Urinary bladder (tissue), 4 donors: ENCODE data around the gene APOBEC3A. TPM values are rescaled to one million over a fixed set of nuclear protein-coding genes. Genes with fewer than 3 reads are reported as not detected.
"Not testable (repeated sequence)": the region's sequence is repeated elsewhere in the genome, so short reads cannot be mapped to it uniquely, and the experiment has no call there.

Experiments
- DNase-seq: peaks from one replicate; pipeline ENCODE4 v3.0.0-alpha.2; 2015; ENCODE audit errors: extremely low spot score
- H3K27ac ChIP-seq: one replicate; pipeline ENCODE4 v1.5.1; 2013; ENCODE audit warnings: low read depth, mild to moderate bottlenecking, moderate library complexity
- H3K36me3 ChIP-seq: one replicate; pipeline ENCODE4 v1.6.1; 2013; ENCODE audit warnings: mild to moderate bottlenecking, moderate library complexity; ENCODE audit not compliant: insufficient read depth
- H3K4me1 ChIP-seq: one replicate; pipeline ENCODE4 v1.6.1; 2013; ENCODE audit warnings: mild to moderate bottlenecking, moderate library complexity; ENCODE audit not compliant: insufficient read depth
- H3K4me3 ChIP-seq: one replicate; pipeline ENCODE4 v1.5.1; 2013; ENCODE audit warnings: low read depth, low read length
- WGBS: extraction: QIAGEN DNeasy Blood & Tissue Kit; methylation state at CpG from one replicate; pipeline ENCODE4 v1.1.7; 2013; 5-methylcytosine and 5-hydroxymethylcytosine counted together
- polyA plus RNA-seq: library from polyadenylated mRNA; stranded (reverse); fragments of 200-250 nt; gene quantifications from one replicate; pipeline ENCODE4 v1.2.3, GENCODE V29; 2013
- total RNA-seq: library from RNA; depleted of rRNA; stranded (reverse); fragments of >200 nt; gene quantifications from one replicate; pipeline ENCODE4 v1.2.3, GENCODE V29; 2014
- donor health status: healthy with polysubstance abuse.
- donor health status: healthy.

APOBEC3A gene
- total and polyA plus RNA-seq, 2 donors: 0.42 to 0.62 TPM

- 87% methylated on average over 6 of the region's 6 CpGs for WGBS
- H3K4me1 ChIP-seq: no peaks in the 10 kb centered on the region
Observed at GRCh38 chr22:38957808-38958650, 620 bp downstream of the APOBEC3A start.

GRCh38 chr22:38958651-38958943, 1.2 kb downstream of the APOBEC3A start:
- DNase-seq, H3K4me1 ChIP-seq, H3K27ac ChIP-seq, H3K36me3 ChIP-seq, H3K4me3 ChIP-seq: not testable (repeated sequence)

More at GRCh38 chr22:38957808-38958650, 620 bp downstream of the APOBEC3A start:
- H3K36me3 ChIP-seq: no peaks in the 10 kb centered on the region
- H3K27ac ChIP-seq: no peak overlapping the region
- DNase-seq: no peak
- no peak overlapping the region for H3K4me3 ChIP-seq

- H3K36me3 ChIP-seq: no peaks in the 10 kb centered on the region
- H3K27ac ChIP-seq: no peak overlapping the region
- no peak overlapping the region for H3K4me3 ChIP-seq
- 85% methylated on average over 8 of the region's 8 CpGs for WGBS
- DNase-seq: no peak
- H3K4me1 ChIP-seq: no peaks in the 10 kb centered on the region
Observed at GRCh38 chr22:38959590-38959989, 2.2 kb downstream of the APOBEC3A start.

DNA sequence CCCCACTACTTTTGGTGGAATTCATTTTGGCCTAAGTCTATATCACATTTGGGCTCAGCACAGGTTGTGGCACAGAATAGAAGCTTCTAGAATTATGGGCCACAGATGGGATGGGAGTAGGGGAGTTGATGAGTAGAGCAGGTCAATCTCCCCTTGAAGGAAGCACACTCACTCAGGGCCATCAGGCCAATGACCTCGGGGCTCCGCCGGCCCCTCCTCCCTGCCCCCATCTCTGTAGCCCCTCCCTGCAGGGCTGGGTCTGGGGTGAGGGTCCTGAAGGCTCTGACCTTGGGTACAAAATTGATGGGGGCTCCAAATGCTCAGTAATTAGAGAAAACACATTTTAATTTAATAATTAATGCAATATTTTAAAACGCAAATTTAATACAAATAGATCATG, 3.3 kb downstream of the APOBEC3A start:
- not testable (repeated sequence) for H3K4me1 ChIP-seq, H3K27ac ChIP-seq, H3K36me3 ChIP-seq, H3K4me3 ChIP-seq, DNase-seq
- 86% methylated on average over 4 of the region's 4 CpGs for WGBS

- not testable (repeated sequence) for H3K27ac ChIP-seq, H3K36me3 ChIP-seq, DNase-seq, H3K4me3 ChIP-seq, H3K4me1 ChIP-seq
- WGBS: 42% methylated on average over 11 of the region's 11 CpGs
Observed at GRCh38 chr22:38963291-38963738, 5.9 kb downstream of the APOBEC3A start.

DNA sequence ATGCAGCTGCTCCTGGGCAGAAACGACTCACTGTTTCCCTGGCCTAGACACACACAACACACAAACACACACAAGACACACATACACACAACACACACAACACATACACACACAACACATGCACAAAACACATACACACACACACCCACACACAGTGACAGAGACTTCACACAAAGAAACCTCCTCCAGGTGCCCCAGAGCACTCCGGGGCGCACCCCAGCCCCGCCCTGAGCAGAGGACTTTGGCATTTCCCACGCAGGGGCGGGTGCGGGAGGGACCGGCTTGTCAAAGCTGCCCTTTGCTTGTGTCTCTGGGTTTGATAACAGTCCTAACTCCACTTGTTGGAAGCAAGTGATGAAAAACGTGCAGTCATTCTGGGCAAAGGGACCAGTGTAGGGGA, 6.5 kb downstream of the APOBEC3A start:
- 70% methylated on average over 9 of the region's 9 CpGs for WGBS
- no peak for DNase-seq
- no peak overlapping the region for H3K27ac ChIP-seq
- H3K36me3 ChIP-seq: no peaks in the 10 kb centered on the region
- H3K4me1 ChIP-seq: no peaks in the 10 kb centered on the region
- H3K4me3 ChIP-seq: no peak overlapping the region

DNA sequence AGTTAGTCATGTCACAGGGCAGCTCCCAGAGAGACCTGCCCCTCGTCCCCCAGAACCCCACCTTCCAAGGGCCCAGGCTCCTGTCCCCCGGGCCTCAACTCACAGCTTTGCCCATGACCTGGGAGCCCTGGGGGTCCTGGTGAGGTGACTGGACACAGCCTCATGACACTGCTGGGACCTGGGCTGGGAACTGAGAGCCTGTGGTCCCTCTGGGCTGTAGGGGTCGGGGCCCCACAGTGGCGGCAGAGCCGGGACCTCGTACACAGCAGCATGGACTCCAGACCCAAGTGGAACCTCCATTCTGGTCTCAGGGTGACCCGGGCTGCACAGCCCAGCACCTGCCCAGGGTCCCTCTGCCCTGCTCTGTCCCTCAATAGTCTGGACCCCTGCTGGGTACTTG, 6.9 kb downstream of the APOBEC3A start:
- WGBS: 90% methylated on average over 7 of the region's 7 CpGs
- no peak for DNase-seq
- Histone ChIP-seq H3K36me3 (no peaks in the 10 kb centered on the region), H3K4me3 (no peak overlapping the region), H3K4me1 (no peaks in the 10 kb centered on the region), H3K27ac (no peak overlapping the region)

DNA sequence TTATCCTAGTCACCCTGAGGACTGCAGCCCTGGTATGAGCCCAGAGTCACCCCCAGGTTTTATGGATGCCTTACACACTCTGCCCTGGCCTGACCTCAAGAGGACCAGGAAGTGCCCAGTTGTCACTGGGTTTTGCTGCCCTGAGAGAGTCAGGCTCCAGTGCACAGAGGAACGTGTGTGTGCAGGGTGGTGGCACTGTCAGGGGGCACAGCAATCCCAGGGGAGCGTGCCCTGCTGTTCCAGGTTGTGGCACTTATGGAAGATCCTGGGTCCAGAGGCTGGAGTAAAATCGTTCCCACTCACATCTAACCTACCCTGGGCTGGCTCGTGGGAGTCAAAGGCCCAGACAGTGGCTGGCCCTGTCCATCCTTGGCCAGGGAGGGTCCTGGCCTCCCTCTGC, 7.6 kb downstream of the APOBEC3A start:
- 83% methylated on average over 4 of the region's 4 CpGs for WGBS
- H3K4me1 ChIP-seq: no peaks in the 10 kb centered on the region
- no peak for DNase-seq
- H3K36me3 ChIP-seq: no peaks in the 10 kb centered on the region
- no peak overlapping the region for H3K27ac ChIP-seq
- H3K4me3 ChIP-seq: no peak overlapping the region

- H3K4me1 ChIP-seq: no peaks in the 10 kb centered on the region
- 81% methylated on average over 14 of the region's 14 CpGs for WGBS
- no peak overlapping the region for H3K27ac ChIP-seq
- no peak for DNase-seq
- H3K36me3 ChIP-seq: no peaks in the 10 kb centered on the region
- H3K4me3 ChIP-seq: no peak overlapping the region
Observed at GRCh38 chr22:38965614-38966379, 8.4 kb downstream of the APOBEC3A start.

DNA sequence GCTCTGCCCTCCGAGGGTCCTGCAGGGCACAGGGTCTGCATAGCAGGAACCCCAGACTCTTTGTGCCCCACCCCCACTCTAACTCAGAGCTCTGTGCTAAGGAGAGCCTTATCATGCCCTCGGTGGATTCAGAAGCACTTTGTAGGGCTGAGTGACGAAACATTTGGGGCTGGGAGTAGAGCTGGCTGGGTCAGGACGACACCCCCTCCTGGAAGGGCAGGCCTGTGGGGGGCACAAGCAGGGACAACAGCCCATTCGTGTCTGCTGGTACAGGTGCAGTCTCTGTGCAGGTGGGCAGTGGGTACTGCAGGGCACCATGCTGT, 8.9 kb downstream of the APOBEC3A start:
- Histone ChIP-seq H3K4me1 (no peaks in the 10 kb centered on the region), H3K27ac (no peak overlapping the region), H3K4me3 (no peak overlapping the region), H3K36me3 (no peaks in the 10 kb centered on the region)
- DNase-seq: no peak
- 64% methylated on average over 5 of the region's 5 CpGs for WGBS

- Histone ChIP-seq H3K4me1 (no peaks in the 10 kb centered on the region), H3K27ac (no peak overlapping the region), H3K36me3 (no peaks in the 10 kb centered on the region), H3K4me3 (no peak overlapping the region)
- DNase-seq: no peak
- WGBS: 91% methylated on average over 7 of the region's 7 CpGs
Observed at GRCh38 chr22:38966942-38967341, 9.5 kb downstream of the APOBEC3A start.

DNA sequence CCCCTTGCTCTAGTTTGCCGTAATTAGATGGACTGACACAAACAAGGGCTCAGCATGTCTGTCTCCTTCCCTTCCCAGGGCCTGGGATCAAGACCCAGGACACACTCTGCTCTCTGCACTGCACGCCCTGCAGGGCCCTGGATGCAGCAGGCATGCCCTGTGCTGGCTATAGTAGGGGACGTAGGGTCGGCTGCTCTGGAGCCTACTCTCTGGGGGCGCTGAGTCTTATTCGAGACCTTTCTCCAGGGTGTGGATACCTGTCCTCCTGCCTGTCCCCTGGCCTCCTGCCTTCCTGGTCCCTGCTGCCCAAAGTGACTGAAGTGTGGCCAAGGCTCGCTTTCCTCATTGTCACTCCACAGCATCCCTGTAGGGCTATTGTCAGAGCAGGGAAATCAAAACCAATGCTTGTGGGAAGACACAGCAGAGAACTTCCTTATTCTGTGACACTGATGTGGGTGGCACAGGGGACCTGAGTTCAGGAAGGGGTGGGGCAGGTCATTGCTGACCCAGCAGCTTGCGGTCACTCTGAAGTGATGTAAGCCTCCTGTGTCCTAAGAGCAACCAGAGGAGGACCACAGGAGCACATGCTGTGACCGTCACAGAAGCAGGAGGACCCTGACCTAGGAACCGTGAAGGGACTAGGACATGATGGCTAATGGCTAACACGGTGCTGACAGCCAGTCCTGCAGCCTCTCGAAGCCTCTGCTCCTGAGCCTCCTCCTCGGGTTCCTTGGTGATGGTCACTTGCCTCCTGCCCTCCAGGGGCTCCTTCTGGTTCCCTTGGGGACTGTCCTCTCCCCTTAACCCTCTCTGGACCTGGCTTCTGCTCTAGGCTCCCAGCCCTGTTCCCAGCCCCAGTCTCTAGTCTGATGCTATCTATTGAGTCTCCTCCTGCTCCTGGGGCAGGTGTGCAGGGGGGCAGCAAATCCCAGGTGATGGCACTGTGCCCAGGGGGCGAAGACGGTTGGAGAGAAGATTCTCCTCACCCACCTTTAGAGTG, 10.3 kb downstream of the APOBEC3A start:
- Histone ChIP-seq H3K4me1 (no peaks in the 10 kb centered on the region), H3K36me3 (no peaks in the 10 kb centered on the region), H3K4me3 (no peak overlapping the region), H3K27ac (no peak overlapping the region)
- WGBS: 84% methylated on average over 15 of the region's 15 CpGs
- DNase-seq: no peak

DNA sequence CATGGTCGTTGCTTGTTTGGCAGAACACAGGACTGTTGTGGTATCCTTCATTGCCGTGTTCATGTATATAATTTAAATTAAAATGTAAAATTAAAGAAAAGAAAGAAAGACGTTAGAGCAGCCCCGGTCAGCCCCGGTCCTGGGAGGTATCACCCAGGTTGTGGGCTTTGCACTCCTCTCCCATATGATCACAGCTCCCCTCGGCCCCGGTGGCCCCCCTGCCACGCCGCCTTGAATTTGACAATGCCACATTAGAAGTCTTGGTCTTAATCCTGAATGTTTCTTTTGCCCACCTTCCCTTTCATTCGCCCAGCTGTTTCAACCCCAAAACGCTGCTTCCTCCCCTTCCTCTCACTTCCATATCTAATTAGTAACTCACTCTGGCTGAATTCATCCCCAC, 11.4 kb downstream of the APOBEC3A start:
- Histone ChIP-seq H3K4me3 (no peak overlapping the region), H3K4me1 (no peaks in the 10 kb centered on the region), H3K27ac (no peak overlapping the region), H3K36me3 (no peaks in the 10 kb centered on the region)
- 88% methylated on average over 11 of the region's 11 CpGs for WGBS
- DNase-seq: no peak
